Spinal cord (tissue), 10 donors: ENCODE measurements around the gene TBC1D9B. TPM values are rescaled to one million over a fixed set of nuclear protein-coding genes. Genes with fewer than 3 reads are reported as not detected.

Experiments
- DNase-seq, 6 donors: peaks; one replicate each; pipeline versions ENCODE4 v3.0.0 to v3.0.0-alpha.2; 2013 to 2015; ENCODE audit warnings: low spot score in 6 of 6, low read depth in 4 of 6
- H3K27ac ChIP-seq: one replicate; pipeline ENCODE4 v1.5.1; 2013; ENCODE audit warnings: low read depth, low read length, control low read depth
- H3K27me3 ChIP-seq: one replicate; pipeline ENCODE4 v1.6.1; 2013; ENCODE audit warnings: low read length; ENCODE audit not compliant: control insufficient read depth, insufficient read depth
- H3K36me3 ChIP-seq: one replicate; pipeline ENCODE4 v1.6.1; 2013; ENCODE audit warnings: low read length; ENCODE audit not compliant: control insufficient read depth, insufficient read depth
- H3K4me1 ChIP-seq: one replicate; pipeline ENCODE4 v1.6.1; 2013; ENCODE audit warnings: low read length; ENCODE audit not compliant: control insufficient read depth, insufficient read depth
- H3K4me3 ChIP-seq: one replicate; pipeline ENCODE4 v1.5.1; 2013; ENCODE audit warnings: low read depth, low read length, control low read depth
- H3K9me3 ChIP-seq: one replicate; pipeline ENCODE4 v1.6.1; 2013; ENCODE audit warnings: low read length; ENCODE audit not compliant: control insufficient read depth, insufficient read depth
- WGBS: methylation state at CpG from one replicate; pipeline ENCODE4 v1.1.5; 2013; ENCODE audit warnings: missing lambda C conversion rate; ENCODE audit not compliant: insufficient coverage; 5-methylcytosine and 5-hydroxymethylcytosine counted together
- polyA plus RNA-seq, 2 donors: library from polyadenylated mRNA; unstranded; fragments of 120-200 nt; gene quantifications; one replicate each; pipeline ENCODE4 v1.2.1, GENCODE V29; 2013; ENCODE audit not compliant: insufficient read length in 2 of 2
- total RNA-seq, 2 donors: library from RNA; depleted of rRNA in 1 of 2; stranded (reverse); fragments of 120-200 nt in 1 of 2; fragments of >200 nt in 1 of 2; gene quantifications; one replicate each; pipeline versions ENCODE4 v1.2.3 to v1.2.4, GENCODE V29; 2013 to 2014
- donor health status: healthy.

TBC1D9B gene
- total and polyA plus RNA-seq, 4 donors: 46.0 to 124 (median 75.1) TPM

GRCh38 chr5:179866241-179867078, 41.2 kb downstream of the TBC1D9B start:
- peak in 2 of 6 donors; percentile 24 to 37 for DNase-seq
- 85% methylated on average over 21 of the region's 21 CpGs for WGBS
- Histone ChIP-seq H3K4me1 (peaks cover 16% of the 10 kb centered on the region), H3K9me3 (no peaks in the 10 kb centered on the region), H3K27ac (no peak overlapping the region), H3K36me3 (peaks cover 94% of the 10 kb centered on the region), H3K27me3 (no peaks in the 10 kb centered on the region), H3K4me3 (no peak overlapping the region)

- H3K9me3 ChIP-seq: no peaks in the 10 kb centered on the region
- WGBS: 85% methylated on average over 8 of the region's 15 CpGs
- DNase-seq: no peak
- no peaks in the 10 kb centered on the region for H3K27me3 ChIP-seq
- H3K36me3 ChIP-seq: peaks cover 86% of the 10 kb centered on the region
- H3K4me1 ChIP-seq: peaks cover 14% of the 10 kb centered on the region
- no peak overlapping the region for H3K4me3 ChIP-seq
- H3K27ac ChIP-seq: no peak overlapping the region
These were observed 42.0 kb downstream of the TBC1D9B start for GRCh38 chr5:179865491-179866240.

- no peaks in the 10 kb centered on the region for H3K9me3 ChIP-seq
- H3K36me3 ChIP-seq: peaks cover 76% of the 10 kb centered on the region
- no peaks in the 10 kb centered on the region for H3K27me3 ChIP-seq
- no peak overlapping the region for H3K4me3 ChIP-seq
- H3K4me1 ChIP-seq: peaks cover 14% of the 10 kb centered on the region
- H3K27ac ChIP-seq: no peak overlapping the region
- 93% methylated on average over 7 of the region's 7 CpGs for WGBS
- no peak for DNase-seq
These were observed 43.0 kb downstream of the TBC1D9B start for GRCh38 chr5:179864686-179865085.

GRCh38 chr5:179863449-179864085, 44.1 kb downstream of the TBC1D9B start:
- 94% methylated on average over 31 of the region's 31 CpGs for WGBS
- Histone ChIP-seq H3K4me3 (no peak overlapping the region), H3K9me3 (no peaks in the 10 kb centered on the region), H3K4me1 (peaks cover 20% of the 10 kb centered on the region), H3K27ac (no peak overlapping the region), H3K27me3 (no peaks in the 10 kb centered on the region), H3K36me3 (peaks cover 65% of the 10 kb centered on the region)
- DNase-seq: no peak

GRCh38 chr5:179862891-179863290, 44.8 kb downstream of the TBC1D9B start:
- 97% methylated on average over 7 of the region's 9 CpGs for WGBS
- H3K27ac ChIP-seq: no peak overlapping the region
- no peak for DNase-seq
- H3K4me3 ChIP-seq: no peak overlapping the region
- peaks cover 58% of the 10 kb centered on the region for H3K36me3 ChIP-seq
- no peaks in the 10 kb centered on the region for H3K27me3 ChIP-seq
- no peaks in the 10 kb centered on the region for H3K9me3 ChIP-seq
- peaks cover 21% of the 10 kb centered on the region for H3K4me1 ChIP-seq

GRCh38 chr5:179862296-179862695, 45.4 kb downstream of the TBC1D9B start:
- WGBS: 100% methylated on average over 1 of the region's 2 CpGs
- no peak overlapping the region for H3K27ac ChIP-seq

GRCh38 chr5:179860301-179860700, 47.4 kb downstream of the TBC1D9B start:
- H3K27me3 ChIP-seq: no peaks in the 10 kb centered on the region
- H3K4me1 ChIP-seq: peaks cover 25% of the 10 kb centered on the region
- no peak overlapping the region for H3K4me3 ChIP-seq
- peaks cover 39% of the 10 kb centered on the region for H3K36me3 ChIP-seq
- WGBS: 67% methylated on average over 7 of the region's 11 CpGs
- H3K9me3 ChIP-seq: no peaks in the 10 kb centered on the region
- DNase-seq: no peak
- no peak overlapping the region for H3K27ac ChIP-seq

More at GRCh38 chr5:179862296-179862695, 45.4 kb downstream of the TBC1D9B start:
- Histone ChIP-seq H3K36me3 (peaks cover 52% of the 10 kb centered on the region), H3K9me3 (no peaks in the 10 kb centered on the region), H3K4me3 (no peak overlapping the region), H3K4me1 (peaks cover 27% of the 10 kb centered on the region), H3K27me3 (no peaks in the 10 kb centered on the region)
- DNase-seq: no peak

- Histone ChIP-seq H3K4me3 (peak within 1 kb of the TSS; percentile 96), H3K4me1 (peaks cover 25% of the 10 kb centered on the region), H3K27ac (peak within 1 kb of the TSS; percentile 92), H3K36me3 (peaks cover 28% of the 10 kb centered on the region), H3K9me3 (no peaks in the 10 kb centered on the region), H3K27me3 (no peaks in the 10 kb centered on the region)
- DNase-seq: peak; percentile 83 to 99 (median 92)
- under 1% methylated on average over 78 of the region's 90 CpGs for WGBS
These were observed 48.9 kb downstream of the TBC1D9B start, which contains the start of gene MRNIP for GRCh38 chr5:179858586-179859427. TSS of gene MRNIP (minus strand) at chr5:179858817. CDS start at chr5:179858796, 21 bp downstream.

GRCh38 chr5:179858241-179858585, 49.5 kb downstream of the TBC1D9B start:
- Histone ChIP-seq H3K4me1 (peaks cover 25% of the 10 kb centered on the region), H3K4me3 (peak overlapping the region; percentile 96), H3K9me3 (no peaks in the 10 kb centered on the region), H3K27me3 (no peaks in the 10 kb centered on the region), H3K36me3 (peaks cover 25% of the 10 kb centered on the region), H3K27ac (peak overlapping the region; percentile 92)
- WGBS: 0% methylated on average over 29 of the region's 32 CpGs
- DNase-seq: peak in 1 of 6 donors; percentile 22
